GM18858 (cell line): ENCODE results near the gene EMP2.

Experiments
- ATAC-seq: cut with Tn5 transposase; IDR thresholded peaks from one replicate; pipeline ENCODE4 v1.9.1; 2021; ENCODE audit not compliant: unreplicated experiment

Gene EMP2

GRCh38 chr16:10494343-10495030 is 85.9 kb downstream of the EMP2 start:
- no peak for ATAC-seq

GRCh38 chr16:10493276-10493675 is 87.1 kb downstream of the EMP2 start:
- ATAC-seq: no peak

- ATAC-seq: no peak
Measured at GRCh38 chr16:10490141-10490540, 90.3 kb downstream of the EMP2 start.

- ATAC-seq: no peak
Measured at GRCh38 chr16:10485698-10486382, 94.6 kb downstream of the EMP2 start.

- no peak for ATAC-seq
Measured at GRCh38 chr16:10485159-10485558, 95.2 kb downstream of the EMP2 start.

- ATAC-seq: no peak
Measured at GRCh38 chr16:10480151-10480550, 100.2 kb downstream of the EMP2 start.
